Activated CD8-positive, alpha-beta T cell treated with anti-CD3 and anti-CD28 coated beads, Interleukin-2, amount 10 ng/mL, durations not matched to agents 7 days and 5 days (primary cell): ENCODE measurements around the gene MANSC1. TPM values are rescaled to one million over a fixed set of nuclear protein-coding genes. Genes with fewer than 3 reads are reported as not detected.
"Not testable (repeated sequence)": the region's sequence is repeated elsewhere in the genome, so short reads cannot be mapped to it uniquely, and the experiment has no call there.

Source experiments
- ATAC-seq: fragments of 150-1000 bp; cut with Tn5 transposase; one replicate; pipeline ENCODE4 v1.10.0; 2021; ENCODE audit warnings: moderate library complexity
- CTCF ChIA-PET: fragments of 350-600 bp; sonication (Branson Sonifier 250); formaldehyde crosslinking; loops from one replicate; lab custom pipeline; 2021; ENCODE audit warnings: antibody characterized with exemption; lab: Charles Lee
- POLR2A ChIA-PET: fragments of 350-600 bp; sonication (Branson Sonifier 250); formaldehyde crosslinking; loops from one replicate; lab custom pipeline; 2021; ENCODE audit warnings: antibody characterized with exemption; lab: Charles Lee
- DNase-seq: peaks from one replicate; pipeline ENCODE4 v3.0.0-alpha.2; 2020
- H3K27ac Mint-ChIP-seq: one replicate; pipeline ENCODE4 v1.8.0; 2021; ENCODE audit warnings: mild to moderate bottlenecking, mixed read lengths
- H3K27me3 Mint-ChIP-seq: one replicate; pipeline ENCODE4 v1.8.0; 2021; ENCODE audit warnings: low read depth, mixed read lengths
- H3K36me3 Mint-ChIP-seq: one replicate; pipeline ENCODE4 v1.8.0; 2021; ENCODE audit warnings: low read depth, mixed read lengths
- H3K4me1 Mint-ChIP-seq: one replicate; pipeline ENCODE4 v1.8.0; 2021; ENCODE audit warnings: low read depth, mixed read lengths
- H3K4me3 Mint-ChIP-seq: one replicate; pipeline ENCODE4 v1.8.0; 2021; ENCODE audit warnings: mild to moderate bottlenecking, mixed read lengths
- H3K9me3 Mint-ChIP-seq: one replicate; pipeline ENCODE4 v1.8.0; 2022; ENCODE audit warnings: mixed read lengths; ENCODE audit not compliant: insufficient read depth
- total RNA-seq, 2 experiments: library from RNA; stranded (reverse); gene quantifications; one replicate each; pipeline ENCODE4 v1.2.3, GENCODE V29; 2021

The MANSC1 gene
- total RNA-seq, 2 experiments from 2014 or later: 0.13 TPM; not detected in 1

DNA sequence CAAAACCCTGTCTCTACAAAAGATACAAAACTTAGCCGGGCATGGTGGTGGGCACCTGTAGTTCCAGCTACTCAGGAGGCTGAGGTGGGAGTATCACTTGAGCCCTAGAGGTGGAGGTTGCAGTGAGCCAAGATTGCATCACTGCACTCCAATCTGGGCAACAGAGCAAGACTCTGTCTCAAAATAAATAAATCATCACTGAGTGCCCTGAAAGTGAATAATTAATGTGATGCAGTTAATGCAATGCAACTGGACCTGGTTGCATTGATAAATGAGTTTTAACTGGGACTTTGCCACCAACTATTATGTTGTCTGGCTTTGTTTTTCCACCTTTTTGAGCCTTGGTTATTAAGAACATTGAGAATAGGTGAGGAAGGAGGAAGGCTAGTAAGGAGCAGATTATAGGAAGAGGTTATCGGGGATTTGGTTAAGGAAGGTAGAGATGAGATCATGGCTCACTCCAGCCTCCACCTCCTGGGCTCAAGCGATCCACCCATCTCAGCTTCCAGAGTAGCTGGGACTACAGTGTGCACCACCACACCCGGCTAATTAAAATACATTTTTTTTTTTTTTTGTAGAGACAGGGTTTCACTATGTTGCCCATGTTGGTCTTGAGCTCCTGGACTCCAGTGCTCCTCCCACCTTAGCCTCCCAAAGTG, 14.9 kb upstream of the MANSC1 start:
- no peaks in the 10 kb centered on the region for H3K9me3 Mint-ChIP-seq
- ChIA-PET CTCF (interaction anchor here (0.6 to 2.4 kb wide), 7 partner anchors 8 to 373 kb away, joined by 3 to 12 read pairs (median 3); partner anchors contain the start of genes BORCS5 and MANSC1), POLR2A (interaction anchor here (1.2 to 2.9 kb wide), 2 partner anchors 7 to 359 kb away, joined by 3 to 12 read pairs; partner anchors contain the start of gene BORCS5)
- H3K27me3 Mint-ChIP-seq: no peaks in the 10 kb centered on the region
- DNase-seq (no peak), ATAC-seq (no peak)
- peaks cover 35% of the 10 kb centered on the region for H3K36me3 Mint-ChIP-seq
- H3K4me1 Mint-ChIP-seq: peaks cover 45% of the 10 kb centered on the region
- no peak overlapping the region for H3K27ac Mint-ChIP-seq
- no peak overlapping the region for H3K4me3 Mint-ChIP-seq

DNA sequence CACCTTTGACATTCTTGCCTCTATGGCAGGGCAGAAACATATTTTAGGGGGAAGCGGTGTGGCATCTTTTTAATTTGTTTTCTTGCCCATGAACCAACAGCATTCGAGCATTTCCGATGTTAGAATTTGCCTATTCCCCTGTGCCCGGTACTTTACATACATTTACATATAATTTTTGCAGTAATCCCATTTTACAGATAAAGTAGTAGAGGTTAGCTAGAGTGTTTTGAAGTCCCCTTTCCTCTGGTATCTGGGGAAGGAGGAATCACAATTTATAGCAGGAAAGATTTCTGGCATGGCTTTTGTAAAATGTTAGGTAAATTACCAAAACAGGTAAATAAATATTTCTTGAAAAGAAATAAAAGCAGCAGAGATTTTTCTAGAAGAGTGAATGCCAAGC, 8.5 kb upstream of the MANSC1 start:
- peak overlapping the region; percentile 88 for H3K4me3 Mint-ChIP-seq
- ChIA-PET POLR2A (interaction anchor here (0.6 to 3.5 kb wide), 22 partner anchors 8 to 709 kb away, joined by 3 to 70 read pairs (median 8); partner anchors contain the start of genes CDKN1B and ETV6), CTCF (interaction anchor here (0.8 to 3.0 kb wide), 23 partner anchors 9 to 378 kb away, joined by 3 to 18 read pairs (median 5); partner anchors contain the start of genes DUSP16 and MANSC1)
- H3K4me1 Mint-ChIP-seq: peaks cover 51% of the 10 kb centered on the region
- DNase-seq: peak; percentile 10
- peaks cover 23% of the 10 kb centered on the region for H3K36me3 Mint-ChIP-seq
- no peak for ATAC-seq
- H3K27me3 Mint-ChIP-seq: no peaks in the 10 kb centered on the region
- H3K27ac Mint-ChIP-seq: peak overlapping the region; percentile 94
- H3K9me3 Mint-ChIP-seq: no peaks in the 10 kb centered on the region

DNA sequence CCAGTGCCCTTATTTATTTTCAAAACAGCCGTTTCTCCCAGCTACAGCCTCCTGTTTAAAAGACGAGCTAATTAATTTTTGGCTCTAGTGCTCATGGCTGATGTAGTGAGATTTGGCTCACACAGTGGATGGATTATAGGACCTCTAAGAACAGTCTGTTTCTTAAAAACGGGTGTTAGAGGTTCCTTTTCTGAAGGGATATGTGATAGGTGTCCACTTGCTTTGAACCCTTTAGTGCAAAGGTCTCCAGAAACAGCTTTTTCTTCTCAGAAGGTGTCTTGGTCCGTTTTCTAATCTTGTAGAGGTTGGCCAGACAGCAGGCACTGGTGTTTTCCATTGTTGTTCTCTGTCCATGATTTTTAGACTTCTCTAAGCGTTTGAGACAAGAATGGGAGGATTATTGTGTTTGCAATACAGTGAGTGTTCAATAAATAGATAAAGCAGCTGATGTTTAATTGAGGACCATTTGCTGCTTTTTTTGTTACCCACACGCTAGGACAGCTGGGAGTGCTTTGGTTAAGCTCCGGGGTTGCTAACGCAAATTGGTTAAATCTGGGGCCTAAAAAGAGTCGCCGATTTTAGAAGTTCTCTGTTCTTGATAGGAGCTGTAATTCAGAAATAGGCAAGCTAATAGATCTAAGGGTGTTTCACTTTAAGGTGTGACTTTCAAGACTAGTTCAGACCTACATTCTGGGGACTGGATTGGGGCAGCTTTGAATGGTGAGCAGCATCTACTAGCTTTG, 7.8 kb upstream of the MANSC1 start:
- H3K4me1 Mint-ChIP-seq: peaks cover 51% of the 10 kb centered on the region
- peak; percentile 52 for DNase-seq
- POLR2A ChIA-PET: interaction anchor here (0.5 to 3.5 kb wide), 45 partner anchors 8 to 708 kb away, joined by 3 to 70 read pairs (median 5); partner anchors contain the start of genes CDKN1B, ETV6, GPR19 and MANSC1

DNA sequence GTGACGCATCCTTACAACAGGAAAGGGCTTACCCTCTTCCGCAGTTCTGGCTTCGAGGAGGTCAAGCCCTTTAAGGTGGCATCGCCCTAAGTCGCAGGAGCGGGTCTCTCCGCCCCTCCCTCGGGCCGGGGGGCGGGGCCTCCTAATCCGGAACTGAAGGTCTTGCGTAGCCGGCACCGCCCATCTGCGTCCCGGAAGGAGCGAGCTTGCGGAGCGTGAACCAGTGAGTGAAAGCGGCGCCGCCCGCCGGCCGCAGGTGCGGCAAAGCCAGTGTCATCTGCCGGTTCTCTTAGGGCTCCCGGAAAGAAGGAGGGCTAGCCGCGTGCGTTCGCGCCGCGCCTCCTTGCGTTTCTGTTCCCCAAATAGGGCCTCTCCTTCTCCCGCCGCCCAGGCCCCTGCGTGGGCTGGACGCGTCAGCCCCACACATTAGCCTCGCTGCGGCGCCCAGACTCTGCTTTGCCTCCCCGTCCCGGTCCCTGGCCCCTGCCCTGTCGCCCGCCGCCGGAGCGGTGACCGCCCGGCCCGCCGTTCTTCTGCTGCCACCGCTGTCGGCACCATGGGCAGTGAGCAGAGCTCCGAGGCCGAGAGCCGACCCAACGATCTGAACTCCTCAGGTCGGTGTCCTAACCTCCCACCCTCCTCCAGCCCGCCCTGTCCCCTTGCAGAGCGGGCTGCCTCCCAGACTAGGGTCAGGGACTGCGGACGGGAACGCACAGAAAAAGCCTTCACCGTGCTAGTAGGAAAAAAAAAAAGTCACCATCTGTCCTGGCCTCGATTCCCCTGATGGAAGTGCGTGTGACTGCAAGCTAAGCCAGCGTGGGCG, 7.1 kb upstream of the MANSC1 start, which contains the start of gene BORCS5:
TSS of gene BORCS5 (plus strand) at position 183 of the 823 bp plus-strand sequence. CDS start at position 557, 374 bp downstream.
- H3K9me3 Mint-ChIP-seq: no peaks in the 10 kb centered on the region
- H3K27ac Mint-ChIP-seq: peak within 1 kb of the TSS; percentile 94
- H3K36me3 Mint-ChIP-seq: peaks cover 17% of the 10 kb centered on the region
- ATAC-seq (peak; percentile 94), DNase-seq (peak; percentile 99)
- peaks cover 48% of the 10 kb centered on the region for H3K4me1 Mint-ChIP-seq
- POLR2A ChIA-PET: interaction anchor here (0.5 to 3.5 kb wide), 57 partner anchors 7 to 811 kb away, joined by 3 to 70 read pairs (median 5); partner anchors contain the start of genes CDKN1B, DUSP16, ETV6 and GPR19
- H3K4me3 Mint-ChIP-seq: peak within 1 kb of the TSS; percentile 88
- no peaks in the 10 kb centered on the region for H3K27me3 Mint-ChIP-seq
- CTCF ChIA-PET: interaction anchor here (0.7 to 3.0 kb wide), 31 partner anchors 8 to 380 kb away, joined by 3 to 18 read pairs (median 5); partner anchors contain the start of genes CDKN1B and DUSP16

More for the DNA sequence above, 7.8 kb upstream of the MANSC1 start:
- CTCF ChIA-PET: interaction anchor here (0.7 to 3.0 kb wide), 28 partner anchors 8 to 379 kb away, joined by 3 to 18 read pairs (median 5); partner anchors contain the start of genes CDKN1B, DUSP16 and MANSC1
- H3K36me3 Mint-ChIP-seq: peaks cover 19% of the 10 kb centered on the region
- H3K27me3 Mint-ChIP-seq: no peaks in the 10 kb centered on the region
- no peaks in the 10 kb centered on the region for H3K9me3 Mint-ChIP-seq
- peak overlapping the region; percentile 88 for H3K4me3 Mint-ChIP-seq
- no peak for ATAC-seq
- peak overlapping the region; percentile 94 for H3K27ac Mint-ChIP-seq

DNA sequence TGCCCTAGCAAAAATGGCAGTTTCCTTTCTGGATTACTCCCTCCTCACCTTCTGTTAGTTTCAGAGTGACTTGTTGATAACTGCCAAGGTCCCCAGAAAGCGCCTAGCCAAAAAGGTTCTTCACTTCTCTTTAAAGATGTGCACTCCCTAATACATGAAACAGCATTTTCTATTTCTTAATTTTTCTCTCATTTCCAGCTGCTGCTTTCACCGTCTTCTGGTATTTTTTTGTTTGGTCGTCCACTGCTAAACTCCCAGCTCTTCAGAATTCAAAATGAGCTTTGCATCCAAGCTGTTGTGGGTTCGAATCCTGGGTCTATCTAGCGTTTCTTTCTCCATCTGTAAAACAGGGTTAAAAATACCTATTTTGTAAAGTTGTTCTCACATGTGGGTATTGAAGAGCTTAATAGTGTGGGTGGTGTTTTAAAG, 6.4 kb upstream of the MANSC1 start:
- Mint-ChIP-seq H3K27me3 (no peaks in the 10 kb centered on the region), H3K9me3 (no peaks in the 10 kb centered on the region), H3K4me3 (peak overlapping the region; percentile 88), H3K36me3 (peaks cover 10% of the 10 kb centered on the region), H3K4me1 (peaks cover 43% of the 10 kb centered on the region), H3K27ac (peak overlapping the region; percentile 94)
- DNase-seq (peak; percentile 21), ATAC-seq (no peak)
- ChIA-PET CTCF (interaction anchor here (0.8 to 3.0 kb wide), 17 partner anchors 9 to 380 kb away, joined by 3 to 16 read pairs (median 6); partner anchors contain the start of genes CDKN1B and DUSP16), POLR2A (interaction anchor here (0.6 to 3.5 kb wide), 31 partner anchors 9 to 810 kb away, joined by 3 to 70 read pairs (median 5); partner anchors contain the start of genes CDKN1B and DUSP16)

DNA sequence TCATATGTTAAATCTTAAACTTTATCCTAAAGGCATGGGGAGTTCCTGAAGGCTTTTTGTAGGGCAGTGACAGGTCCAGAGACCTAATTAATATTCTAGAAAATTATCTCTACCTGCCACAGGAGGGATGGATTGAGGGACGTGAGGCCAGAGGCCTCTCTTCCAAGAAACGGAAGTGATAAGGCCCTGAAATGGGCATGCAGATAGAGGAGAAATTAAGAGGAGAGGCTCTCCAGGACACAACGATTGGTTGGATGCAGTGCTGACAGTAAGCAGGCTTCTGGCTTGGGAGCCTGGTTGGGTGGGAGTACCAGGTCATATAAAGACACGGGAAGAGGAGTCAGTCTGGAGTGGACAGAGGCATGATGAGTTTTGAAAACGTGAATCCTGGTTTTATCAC, 3.8 kb upstream of the MANSC1 start:
- POLR2A ChIA-PET: no interaction called here
- peaks cover 44% of the 10 kb centered on the region for H3K4me1 Mint-ChIP-seq
- CTCF ChIA-PET: no interaction called here
- peaks cover 8% of the 10 kb centered on the region for H3K36me3 Mint-ChIP-seq
- DNase-seq (no peak), ATAC-seq (no peak)
- H3K9me3 Mint-ChIP-seq: no peaks in the 10 kb centered on the region
- peaks cover 4% of the 10 kb centered on the region for H3K27me3 Mint-ChIP-seq
- H3K4me3 Mint-ChIP-seq: no peak overlapping the region
- no peak overlapping the region for H3K27ac Mint-ChIP-seq

DNA sequence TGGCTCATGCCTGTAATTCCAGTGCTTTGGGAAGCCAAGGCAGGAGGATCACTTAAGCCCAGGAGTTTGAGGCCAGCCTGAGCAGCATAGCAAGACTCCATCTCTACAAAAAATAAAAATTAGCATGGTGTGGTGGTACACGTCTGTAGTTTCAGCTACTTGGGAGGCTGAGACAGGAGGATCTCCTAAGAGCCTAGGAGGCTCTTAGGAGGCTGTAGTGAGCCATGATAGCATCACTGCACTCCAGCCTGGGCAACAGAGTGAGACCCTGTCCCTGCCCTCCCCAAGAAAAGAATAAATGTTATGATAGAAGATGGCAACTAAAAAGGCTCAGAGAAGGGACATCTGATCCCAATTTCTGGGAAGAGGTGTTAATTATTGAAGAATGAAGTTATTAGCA, 3.2 kb upstream of the MANSC1 start:
- ChIA-PET POLR2A (no interaction called here), CTCF (no interaction called here)
- H3K4me3 Mint-ChIP-seq: no peak overlapping the region
- H3K9me3 Mint-ChIP-seq: no peaks in the 10 kb centered on the region
- peaks cover 39% of the 10 kb centered on the region for H3K4me1 Mint-ChIP-seq
- no peak for DNase-seq
- H3K36me3 Mint-ChIP-seq: peaks cover 7% of the 10 kb centered on the region
- no peak for ATAC-seq
- peaks cover 4% of the 10 kb centered on the region for H3K27me3 Mint-ChIP-seq
- H3K27ac Mint-ChIP-seq: no peak overlapping the region

DNA sequence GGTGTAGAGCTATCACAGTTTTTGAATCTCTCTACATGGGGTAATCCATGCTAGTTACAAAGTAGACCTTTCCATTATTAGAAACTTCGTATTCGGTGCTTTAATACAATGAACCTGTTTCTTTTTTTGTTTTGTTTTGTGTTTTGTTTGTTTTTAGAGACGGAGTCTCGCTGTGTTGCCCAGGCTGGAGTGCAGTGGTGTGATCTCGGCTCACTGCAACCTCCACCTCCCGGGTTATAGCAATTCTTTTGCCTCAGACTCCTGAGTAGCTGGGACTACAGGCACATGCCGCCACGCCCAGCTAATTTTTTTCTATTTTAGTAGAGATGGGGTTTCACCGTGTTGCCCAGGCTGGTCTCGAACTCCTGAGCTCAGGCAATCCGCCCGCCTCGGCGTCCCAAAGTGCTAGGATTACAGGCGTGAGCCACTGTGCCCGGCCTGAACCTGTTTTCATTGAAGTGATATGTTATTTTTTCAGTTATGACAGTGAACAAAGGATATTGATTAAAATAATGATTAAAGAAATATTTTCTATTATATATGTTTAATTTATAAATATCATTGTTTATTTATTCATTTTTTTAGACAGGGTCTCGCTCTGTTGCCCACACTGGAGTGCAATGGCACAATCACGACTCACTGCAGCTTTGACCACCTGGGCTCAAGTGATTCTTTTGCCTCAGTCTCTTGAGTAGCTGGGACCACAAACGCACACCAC, 1.6 kb upstream of the MANSC1 start:
- peaks cover 34% of the 10 kb centered on the region for H3K4me1 Mint-ChIP-seq
- H3K27me3 Mint-ChIP-seq, H3K9me3 Mint-ChIP-seq, H3K36me3 Mint-ChIP-seq, H3K27ac Mint-ChIP-seq, H3K4me3 Mint-ChIP-seq, POLR2A ChIA-PET, DNase-seq, ATAC-seq: not testable (repeated sequence)
- CTCF ChIA-PET: interaction anchor here (1.1 to 2.7 kb wide), 2 partner anchors 12 to 385 kb away, joined by 3 to 8 read pairs; no protein-coding TSS in a partner anchor

DNA sequence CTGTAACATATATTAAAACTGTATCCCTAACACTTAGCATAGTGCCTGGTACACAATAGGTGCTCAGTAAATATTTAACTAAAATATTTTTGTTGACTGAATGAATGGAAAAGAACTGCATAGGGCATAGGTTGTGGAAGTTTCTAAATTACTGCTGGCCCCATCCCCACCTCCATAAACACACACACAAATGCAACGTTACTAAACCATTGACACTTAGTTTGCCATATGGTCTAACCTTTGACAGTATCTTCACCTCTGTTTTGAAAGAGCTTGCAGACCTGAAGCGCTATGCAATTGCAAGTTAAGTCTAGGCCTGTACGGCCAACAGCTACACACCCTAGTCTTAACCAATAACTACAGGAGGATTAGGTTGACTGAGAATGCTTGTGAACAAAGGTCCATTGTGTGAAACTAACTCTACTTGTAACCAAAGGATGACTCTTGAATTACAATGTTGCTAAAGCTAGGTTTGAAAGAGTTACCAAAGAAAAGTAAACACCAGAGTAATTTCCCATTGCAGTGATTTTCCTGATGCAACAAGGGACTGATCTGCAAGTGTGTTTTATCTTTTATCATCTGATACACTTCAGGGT, 924 bp upstream of the MANSC1 start:
- H3K27ac Mint-ChIP-seq: peak overlapping the region; percentile 37
- H3K9me3 Mint-ChIP-seq: no peaks in the 10 kb centered on the region
- H3K36me3 Mint-ChIP-seq: no peaks in the 10 kb centered on the region
- H3K4me3 Mint-ChIP-seq: peak overlapping the region; percentile 68
- peaks cover 4% of the 10 kb centered on the region for H3K27me3 Mint-ChIP-seq
- ATAC-seq (no peak), DNase-seq (no peak)
- ChIA-PET CTCF (interaction anchor here (1.1 to 2.7 kb wide), 3 partner anchors 11 to 386 kb away, joined by 3 to 11 read pairs (median 8); no protein-coding TSS in a partner anchor), POLR2A (no interaction called here)
- peaks cover 28% of the 10 kb centered on the region for H3K4me1 Mint-ChIP-seq
